ENCODE measurements around the gene CIDEB.

The CIDEB gene

GRCh38 chr14:24315807-24316596, 8.2 kb upstream of the CIDEB start:
- Histone ChIP-seq H3K4me2 (ENCODE audit: insufficient read depth, low read length) (no peak overlapping the region), H3K4me3 (ENCODE audit: low read depth in 1 of 2, low read length in 2 of 2) (no peak overlapping the region), H3K4me1 (ENCODE audit: insufficient read depth, low read length) (no peaks in the 10 kb centered on the region), H3K79me2 (ENCODE audit: insufficient read depth, low read length) (no peaks in the 10 kb centered on the region), H3K27me3 (ENCODE audit: insufficient read depth, low read length, poor library complexity) (no peaks in the 10 kb centered on the region), H3K9me3 (ENCODE audit: insufficient read depth, low read length, severe bottlenecking) (no peaks in the 10 kb centered on the region), H2AFZ (ENCODE audit: low read depth, low read length) (no peak overlapping the region), H4K20me1 (ENCODE audit: insufficient read depth, low read length) (no peaks in the 10 kb centered on the region), H3K9ac (ENCODE audit: low read depth, low read length) (no peak overlapping the region), H3K36me3 (ENCODE audit: insufficient read depth, low read length) (no peaks in the 10 kb centered on the region; the same call in 1 of the 2 replicates), H3K27ac (ENCODE audit: low read length) (no peak overlapping the region)
- no peak for TF ChIP-seq EZH2 (IDR thresholded peaks at IDR 0.05; ENCODE audit: borderline replicate concordance, low read depth, low read length, severe bottlenecking)
- no peak for TF ChIP-seq CTCF (IDR thresholded peaks at IDR 0.05; ENCODE audit: borderline replicate concordance, extremely low read depth, low read length, poor library complexity, severe bottlenecking)
- DNase-seq, result no peak
- ATAC-seq (ENCODE audit: insufficient read depth, low read depth), result no peak

- no peak overlapping the region for H3K4me3 ChIP-seq (ENCODE audit: low read depth in 1 of 2, low read length in 2 of 2)
- H3K36me3 ChIP-seq (ENCODE audit: insufficient read depth, low read length), result peaks cover 3% of the 10 kb centered on the region
- H3K9me3 ChIP-seq (ENCODE audit: insufficient read depth, low read length, severe bottlenecking), result no peaks in the 10 kb centered on the region
- H3K4me1 ChIP-seq (ENCODE audit: insufficient read depth, low read length), result no peaks in the 10 kb centered on the region
- ATAC-seq (ENCODE audit: insufficient read depth, low read depth) (no peak), DNase-seq (no peak)
- H3K4me2 ChIP-seq (ENCODE audit: insufficient read depth, low read length), result no peak overlapping the region
- H4K20me1 ChIP-seq (ENCODE audit: insufficient read depth, low read length), result no peaks in the 10 kb centered on the region
- no peak overlapping the region for H3K9ac ChIP-seq (ENCODE audit: low read depth, low read length)
- TF ChIP-seq CTCF (IDR thresholded peaks at IDR 0.05; ENCODE audit: borderline replicate concordance, extremely low read depth, low read length, poor library complexity, severe bottlenecking) (no peak), EZH2 (IDR thresholded peaks at IDR 0.05; ENCODE audit: borderline replicate concordance, low read depth, low read length, severe bottlenecking) (no peak)
- H2AFZ ChIP-seq (ENCODE audit: low read depth, low read length), result no peak overlapping the region
- no peaks in the 10 kb centered on the region for H3K27me3 ChIP-seq (ENCODE audit: insufficient read depth, low read length, poor library complexity)
- H3K79me2 ChIP-seq (ENCODE audit: insufficient read depth, low read length), result no peaks in the 10 kb centered on the region
- no peak overlapping the region for H3K27ac ChIP-seq (ENCODE audit: low read length)
These were observed 7.5 kb upstream of the CIDEB start for GRCh38 chr14:24315243-24315806.

GRCh38 chr14:24314377-24315193, 6.8 kb upstream of the CIDEB start:
- H2AFZ ChIP-seq (ENCODE audit: low read depth, low read length), result no peak overlapping the region
- H4K20me1 ChIP-seq (ENCODE audit: insufficient read depth, low read length), result no peaks in the 10 kb centered on the region
- H3K4me3 ChIP-seq (ENCODE audit: low read depth in 1 of 2, low read length in 2 of 2), result no peak overlapping the region
- H3K27me3 ChIP-seq (ENCODE audit: insufficient read depth, low read length, poor library complexity), result no peaks in the 10 kb centered on the region
- H3K4me2 ChIP-seq (ENCODE audit: insufficient read depth, low read length), result no peak overlapping the region
- TF ChIP-seq CTCF (IDR thresholded peaks at IDR 0.05; ENCODE audit: borderline replicate concordance, extremely low read depth, low read length, poor library complexity, severe bottlenecking) (no peak), EZH2 (IDR thresholded peaks at IDR 0.05; ENCODE audit: borderline replicate concordance, low read depth, low read length, severe bottlenecking) (no peak)
- H3K79me2 ChIP-seq (ENCODE audit: insufficient read depth, low read length), result no peaks in the 10 kb centered on the region
- H3K9me3 ChIP-seq (ENCODE audit: insufficient read depth, low read length, severe bottlenecking), result no peaks in the 10 kb centered on the region
- ATAC-seq (ENCODE audit: insufficient read depth, low read depth) (no peak), DNase-seq (no peak)
- H3K4me1 ChIP-seq (ENCODE audit: insufficient read depth, low read length), result no peaks in the 10 kb centered on the region
- no peak overlapping the region for H3K9ac ChIP-seq (ENCODE audit: low read depth, low read length)
- peaks cover 10% of the 10 kb centered on the region for H3K36me3 ChIP-seq (ENCODE audit: insufficient read depth, low read length)
- no peak overlapping the region for H3K27ac ChIP-seq (ENCODE audit: low read length)
